ENCODE measurements around the gene HYAL2.

HYAL2 gene

GRCh38 chr3:50365842-50366220 is 43.3 kb upstream of the HYAL2 start:
- H3K27me3 ChIP-seq (ENCODE audit: insufficient read depth, low read depth) = no peaks in the 10 kb centered on the region
- H3K9ac ChIP-seq = peak overlapping the region; percentile 46; the same call in 1 of the 2 replicates

GRCh38 chr3:50365080-50365841 is 42.7 kb upstream of the HYAL2 start:
- no peaks in the 10 kb centered on the region for H3K36me3 ChIP-seq (ENCODE audit: insufficient read depth)
- H3K27ac ChIP-seq = no peak overlapping the region
- H3K9ac ChIP-seq = peak overlapping the region; percentile 46; the same call in 1 of the 2 replicates
- H3K4me1 ChIP-seq (ENCODE audit: low read depth, poor library complexity, severe bottlenecking) = peaks cover 5% of the 10 kb centered on the region
- H3K4me2 ChIP-seq = peak overlapping the region; percentile 60
- no peak overlapping the region for H3K4me3 ChIP-seq (IDR thresholded peaks at IDR 0.05; ENCODE audit: insufficient read depth, low read depth, low read length)
- no peaks in the 10 kb centered on the region for H3K79me2 ChIP-seq (ENCODE audit: insufficient read depth, low read depth)
- no peaks in the 10 kb centered on the region for H3K27me3 ChIP-seq (ENCODE audit: insufficient read depth, low read depth)
- H4K20me1 ChIP-seq (ENCODE audit: insufficient read depth) = no peaks in the 10 kb centered on the region
- peak overlapping the region; percentile 56; the same call in 1 of the 2 replicates for H2AFZ ChIP-seq (ENCODE audit: low read depth)
- TF ChIP-seq CTCF (conservative IDR thresholded peaks at IDR 0.05; ENCODE audit: low read depth, low read length) = no peak

More at GRCh38 chr3:50365842-50366220, 43.3 kb upstream of the HYAL2 start:
- Histone ChIP-seq H4K20me1 (ENCODE audit: insufficient read depth) (no peaks in the 10 kb centered on the region), H3K36me3 (ENCODE audit: insufficient read depth) (no peaks in the 10 kb centered on the region), H2AFZ (ENCODE audit: low read depth) (no peak overlapping the region; the same call in 1 of the 2 replicates), H3K4me2 (peak overlapping the region; percentile 60), H3K27ac (no peak overlapping the region), H3K4me1 (ENCODE audit: low read depth, poor library complexity, severe bottlenecking) (peaks cover 5% of the 10 kb centered on the region), H3K4me3 (IDR thresholded peaks at IDR 0.05; ENCODE audit: insufficient read depth, low read depth, low read length) (no peak overlapping the region), H3K79me2 (ENCODE audit: insufficient read depth, low read depth) (no peaks in the 10 kb centered on the region)
- no peak for TF ChIP-seq CTCF (conservative IDR thresholded peaks at IDR 0.05; ENCODE audit: low read depth, low read length)

- Histone ChIP-seq H3K36me3 (ENCODE audit: insufficient read depth) (no peaks in the 10 kb centered on the region), H3K27ac (no peak overlapping the region), H2AFZ (ENCODE audit: low read depth) (peak overlapping the region; percentile 14; the same call in 1 of the 2 replicates), H3K9ac (no peak overlapping the region), H3K4me1 (ENCODE audit: low read depth, poor library complexity, severe bottlenecking) (peaks cover 10% of the 10 kb centered on the region), H3K4me2 (no peak overlapping the region), H4K20me1 (ENCODE audit: insufficient read depth) (no peaks in the 10 kb centered on the region), H3K4me3 (IDR thresholded peaks at IDR 0.05; ENCODE audit: insufficient read depth, low read depth, low read length) (no peak overlapping the region), H3K79me2 (ENCODE audit: insufficient read depth, low read depth) (no peaks in the 10 kb centered on the region), H3K27me3 (ENCODE audit: insufficient read depth, low read depth) (no peaks in the 10 kb centered on the region)
- no peak for TF ChIP-seq CTCF (conservative IDR thresholded peaks at IDR 0.05; ENCODE audit: low read depth, low read length)
Observed at GRCh38 chr3:50364573-50365079, 42.1 kb upstream of the HYAL2 start.

GRCh38 chr3:50359760-50360110 is 37.2 kb upstream of the HYAL2 start:
- Histone ChIP-seq H3K27me3 (ENCODE audit: insufficient read depth, low read depth) (no peaks in the 10 kb centered on the region), H3K36me3 (ENCODE audit: insufficient read depth) (no peaks in the 10 kb centered on the region), H3K9ac (peak overlapping the region; percentile 66; the same call in 1 of the 2 replicates), H3K4me3 (IDR thresholded peaks at IDR 0.05; ENCODE audit: insufficient read depth, low read depth, low read length) (no peak overlapping the region), H3K27ac (no peak overlapping the region), H3K4me1 (ENCODE audit: low read depth, poor library complexity, severe bottlenecking) (peaks cover 15% of the 10 kb centered on the region), H3K79me2 (ENCODE audit: insufficient read depth, low read depth) (peaks cover 24% of the 10 kb centered on the region; the same call in 1 of the 2 replicates), H2AFZ (ENCODE audit: low read depth) (peak overlapping the region; percentile 53; the same call in 1 of the 2 replicates), H3K4me2 (peak overlapping the region; percentile 67), H4K20me1 (ENCODE audit: insufficient read depth) (no peaks in the 10 kb centered on the region)
- TF ChIP-seq CTCF (conservative IDR thresholded peaks at IDR 0.05; ENCODE audit: low read depth, low read length) = no peak
